Suppressor macrophage treated with lipopolysaccharide for 1 hour (primary cell): ENCODE data around the gene RARA.
"Not testable (repeated sequence)": the region's sequence is repeated elsewhere in the genome, so short reads cannot be mapped to it uniquely, and the experiment has no call there.

Experiments used
- DNase-seq, 3 donors: peaks; one replicate each; pipeline ENCODE4 v3.0.0-alpha.2; 2020 to 2022

RARA gene

DNA sequence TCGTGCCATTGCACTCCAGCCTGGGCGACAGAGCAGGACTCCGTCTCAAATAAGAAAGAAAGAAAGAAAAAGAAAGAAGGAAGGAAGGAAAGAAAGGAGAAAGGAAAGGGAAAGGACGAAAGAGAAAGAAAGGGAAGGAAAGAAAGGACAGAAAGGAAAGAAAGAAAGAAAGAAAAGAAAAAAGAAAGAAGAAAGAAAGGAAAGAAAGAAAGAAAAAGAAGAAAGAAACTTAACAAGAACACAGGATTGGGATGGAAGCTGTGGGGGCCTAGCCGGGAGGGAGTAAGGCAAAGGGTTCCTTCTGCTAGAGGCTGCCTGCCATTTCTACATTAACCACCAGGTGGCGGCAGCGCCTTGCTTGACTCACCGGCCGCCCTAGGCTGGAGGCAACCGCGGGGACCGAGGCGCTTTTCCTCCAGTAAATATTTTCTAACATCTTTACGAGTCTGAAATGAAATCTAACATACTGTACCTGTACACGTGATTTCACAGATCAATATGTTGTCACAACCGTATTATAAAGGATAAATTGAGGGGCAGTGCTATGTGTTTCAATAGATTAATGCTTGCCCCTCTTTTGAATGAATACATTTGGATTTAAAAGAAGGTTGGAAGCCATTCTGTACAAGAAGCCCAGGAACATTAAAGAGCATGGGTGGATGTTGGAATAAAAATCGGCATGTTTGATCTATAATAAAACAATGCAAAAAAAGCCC lies 49.5 kb downstream of the RARA start:
- peak; percentile 91 to 96 (median 95) for DNase-seq

DNA sequence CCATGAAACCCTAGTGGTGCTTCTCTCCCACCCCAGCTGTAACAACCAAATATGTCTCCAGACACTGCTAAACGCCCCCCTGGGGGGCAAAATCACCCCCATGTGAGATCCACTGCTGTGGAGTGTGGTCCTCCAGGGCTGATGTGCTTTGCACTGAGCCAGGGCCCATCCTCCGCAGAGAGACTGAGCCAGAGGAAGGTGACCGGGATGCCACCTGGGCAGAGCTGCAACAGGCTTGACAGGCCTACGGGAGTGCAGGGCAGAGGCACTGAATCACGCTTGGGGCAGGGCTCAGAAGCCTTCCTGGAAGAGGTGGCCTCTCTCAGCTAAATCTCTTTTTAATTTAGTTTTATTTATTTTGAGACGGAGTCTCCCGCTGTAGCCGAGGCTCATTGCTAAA lies 51.1 kb downstream of the RARA start:
- DNase-seq = no peak

DNA sequence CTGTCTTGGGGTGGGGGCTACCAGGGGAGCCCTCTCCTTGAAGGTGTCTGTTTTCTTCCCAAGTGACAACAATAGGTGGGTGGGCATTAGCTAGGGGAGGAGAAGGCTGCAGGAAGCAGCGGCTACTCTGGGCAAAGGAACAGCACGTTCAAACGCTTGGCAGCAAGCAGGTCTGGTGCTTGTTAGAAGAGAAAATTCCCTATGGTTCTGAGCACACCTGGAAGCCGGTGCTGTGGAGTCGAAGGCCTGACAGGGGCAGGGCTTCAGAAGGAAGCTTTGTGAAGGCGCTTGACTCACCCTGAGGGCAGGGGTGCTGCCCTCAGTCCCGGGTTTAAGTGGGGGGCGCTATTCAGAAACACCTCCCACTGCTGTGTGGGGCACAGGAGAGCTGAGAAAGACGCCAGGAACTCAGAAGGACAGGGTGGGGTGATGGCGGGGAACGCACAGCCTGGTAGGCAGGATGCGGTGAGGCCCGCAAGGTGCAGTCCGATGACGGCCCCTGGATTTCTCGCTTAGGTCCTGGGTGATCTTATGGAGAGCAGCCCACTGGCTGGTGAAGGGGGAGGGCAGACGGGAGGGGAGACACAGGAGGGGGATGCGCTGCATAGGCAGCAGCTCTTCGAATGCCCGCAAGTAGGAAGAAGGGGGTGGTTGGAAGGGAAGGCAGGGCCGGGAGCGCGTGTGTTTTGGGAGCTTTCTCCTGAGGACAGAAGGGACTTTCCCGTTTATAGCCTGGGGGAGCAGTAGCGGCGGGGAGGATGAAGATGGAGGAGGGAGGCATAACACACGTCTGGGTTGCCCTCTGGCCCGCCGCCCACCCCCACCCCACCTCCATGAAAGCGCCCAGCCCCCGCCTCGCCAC lies 52.3 kb downstream of the RARA start:
- no peak for DNase-seq

DNA sequence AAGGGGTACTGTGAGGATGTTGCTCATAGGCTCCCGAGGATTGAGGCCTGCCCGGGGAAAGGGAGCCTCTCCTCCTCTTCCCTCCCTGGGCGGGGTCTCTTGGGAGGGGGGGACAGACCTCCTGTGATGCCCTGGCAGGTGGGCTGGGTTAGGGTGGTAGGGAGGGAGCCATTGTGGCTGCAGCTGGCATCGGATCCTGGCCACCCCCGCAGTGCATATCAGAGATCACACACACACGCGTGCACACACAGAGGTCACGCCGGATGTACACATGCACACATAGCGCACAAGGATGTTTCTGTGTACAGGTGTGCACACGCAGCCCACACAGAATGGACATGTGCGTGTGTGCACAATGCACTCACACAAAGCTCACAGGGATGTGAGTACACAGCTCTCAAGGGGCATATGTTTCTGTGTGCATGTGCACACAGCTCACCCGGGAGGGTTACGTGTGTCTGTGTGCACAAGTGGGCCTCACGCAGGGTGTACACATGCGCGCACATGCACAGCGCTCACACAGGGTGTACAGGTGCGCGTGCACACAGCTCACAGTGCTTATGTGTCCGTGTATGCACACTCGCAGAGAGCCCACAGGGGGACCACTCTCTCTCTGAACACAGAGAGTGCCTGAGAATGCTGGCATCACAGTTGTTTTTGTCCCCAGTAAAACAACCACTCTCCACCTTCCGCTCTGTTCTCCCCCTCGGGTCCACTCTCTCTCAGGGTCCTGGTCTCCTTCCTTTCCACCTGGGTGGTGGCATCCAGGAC lies 53.1 kb downstream of the RARA start:
- DNase-seq = no peak

DNA sequence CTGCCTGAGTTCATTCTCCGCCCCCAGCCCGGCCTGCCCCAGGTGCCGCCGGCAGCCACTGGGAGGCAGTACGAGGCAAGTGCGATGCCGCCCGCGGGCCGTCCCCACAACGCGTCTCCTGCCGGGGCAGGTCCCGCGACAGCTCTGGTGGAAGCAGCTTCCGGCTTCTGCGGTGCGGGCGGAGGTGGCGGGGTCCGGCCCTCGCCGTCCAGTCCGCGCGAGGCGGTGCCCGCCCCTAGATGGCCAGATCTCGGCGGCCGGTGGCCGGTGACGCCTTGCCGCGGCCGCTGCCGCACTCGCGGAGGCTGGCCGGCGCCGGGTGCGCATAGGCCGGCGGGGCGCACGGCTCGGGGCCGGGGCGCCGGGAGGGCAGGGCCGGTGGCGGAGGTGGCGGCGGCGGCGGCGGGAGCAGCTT lies 53.7 kb downstream of the RARA start:
- DNase-seq = peak; percentile 87 to 94 (median 91)

DNA sequence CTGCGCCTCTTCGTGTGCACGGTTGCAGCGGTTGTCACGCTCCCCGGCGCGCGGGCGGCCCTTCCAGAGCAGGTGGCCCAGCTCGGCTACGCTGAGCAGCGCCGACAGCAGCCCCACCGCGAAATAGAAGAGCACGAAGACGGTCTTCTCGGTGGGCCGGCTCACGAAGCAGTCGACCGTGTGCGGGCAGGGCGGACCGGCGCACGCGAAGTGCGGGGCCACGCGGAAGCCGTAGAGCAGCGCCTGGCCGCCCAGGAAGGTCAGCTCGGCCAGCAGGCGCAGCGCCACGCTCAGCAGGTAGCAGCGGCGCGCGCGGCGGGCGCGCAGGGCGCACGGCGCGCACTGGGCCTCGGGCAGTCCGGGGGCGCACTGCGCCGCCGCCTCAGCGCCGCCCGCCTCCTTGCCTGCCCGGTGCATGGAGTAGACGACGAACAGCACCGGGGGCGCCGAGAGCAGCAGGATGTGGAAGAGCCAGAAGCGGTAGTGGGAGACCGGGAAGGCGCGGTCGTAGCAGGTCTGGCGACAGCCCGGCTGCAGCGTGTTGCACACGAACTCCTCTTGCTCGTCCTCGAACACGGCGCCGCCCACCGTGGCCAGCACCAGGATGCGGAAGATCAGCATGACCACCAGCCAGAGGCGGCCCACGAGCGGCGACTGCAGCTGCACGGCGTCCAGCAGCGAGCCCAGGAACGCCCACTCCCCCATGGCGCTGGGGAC lies 54.3 kb downstream of the RARA start:
- DNase-seq = peak; percentile 29 to 58 (median 35)

DNA sequence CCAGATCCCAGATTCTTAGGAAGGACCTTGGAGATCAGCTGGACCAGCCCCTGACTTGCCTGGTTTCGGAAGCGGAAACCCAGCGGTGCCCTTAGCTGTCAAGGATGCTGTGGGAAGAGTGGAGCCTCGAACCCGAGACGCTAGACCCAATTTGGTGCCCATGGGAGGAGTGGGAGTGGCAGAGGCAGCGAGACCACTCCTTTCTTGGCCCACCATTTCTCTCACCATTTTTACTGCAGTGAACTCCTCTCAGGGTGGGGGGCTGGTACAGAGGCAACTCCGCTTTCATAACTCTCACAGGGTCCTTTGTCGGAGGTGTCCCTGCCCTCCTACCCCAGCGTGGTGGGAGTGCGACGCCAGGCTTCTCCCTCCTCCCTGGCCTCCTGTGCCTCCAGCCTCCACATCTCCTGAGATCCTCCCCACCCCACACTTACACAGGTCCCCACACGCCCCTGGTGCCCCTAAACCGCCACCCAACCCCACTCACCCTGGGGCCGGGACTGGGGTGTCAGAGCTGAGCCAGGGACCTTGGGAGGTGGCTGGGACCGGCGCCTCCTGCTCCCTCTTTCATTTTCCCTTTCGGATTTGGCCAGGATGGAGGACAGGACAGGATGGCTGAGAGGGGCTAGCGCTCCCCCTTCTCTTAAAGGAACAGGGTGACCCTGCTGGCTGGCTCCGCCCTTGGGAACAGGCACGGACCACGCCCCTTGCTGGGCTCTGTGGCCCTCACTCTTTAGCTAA lies 55.3 kb downstream of the RARA start, which contains the start of gene GJD3:
GJD3 (minus strand) TSS at position 617 of the 741 bp plus-strand sequence. CDS start 922 bp downstream, outside the sequence.
- no peak for DNase-seq

DNA sequence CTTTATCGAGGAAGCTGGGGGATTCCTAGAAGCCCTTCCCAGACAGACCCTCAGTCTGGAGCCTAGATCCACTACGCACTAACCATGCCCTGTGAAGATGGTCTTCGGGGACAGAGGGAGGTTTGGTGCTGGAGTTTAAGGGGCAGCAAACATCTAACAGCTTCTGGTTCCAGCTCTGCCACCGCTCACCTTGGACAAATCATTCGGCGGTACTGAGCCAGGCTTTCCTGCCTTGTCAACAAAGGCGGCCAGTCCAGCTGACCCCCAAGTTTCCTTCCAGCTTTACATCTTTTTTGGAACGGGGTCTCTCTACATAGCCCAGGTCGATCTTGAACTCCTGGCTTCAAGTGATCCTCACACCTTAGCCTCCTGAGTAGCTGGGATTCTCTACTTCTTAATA lies 55.9 kb downstream of the RARA start:
- no peak for DNase-seq

DNA sequence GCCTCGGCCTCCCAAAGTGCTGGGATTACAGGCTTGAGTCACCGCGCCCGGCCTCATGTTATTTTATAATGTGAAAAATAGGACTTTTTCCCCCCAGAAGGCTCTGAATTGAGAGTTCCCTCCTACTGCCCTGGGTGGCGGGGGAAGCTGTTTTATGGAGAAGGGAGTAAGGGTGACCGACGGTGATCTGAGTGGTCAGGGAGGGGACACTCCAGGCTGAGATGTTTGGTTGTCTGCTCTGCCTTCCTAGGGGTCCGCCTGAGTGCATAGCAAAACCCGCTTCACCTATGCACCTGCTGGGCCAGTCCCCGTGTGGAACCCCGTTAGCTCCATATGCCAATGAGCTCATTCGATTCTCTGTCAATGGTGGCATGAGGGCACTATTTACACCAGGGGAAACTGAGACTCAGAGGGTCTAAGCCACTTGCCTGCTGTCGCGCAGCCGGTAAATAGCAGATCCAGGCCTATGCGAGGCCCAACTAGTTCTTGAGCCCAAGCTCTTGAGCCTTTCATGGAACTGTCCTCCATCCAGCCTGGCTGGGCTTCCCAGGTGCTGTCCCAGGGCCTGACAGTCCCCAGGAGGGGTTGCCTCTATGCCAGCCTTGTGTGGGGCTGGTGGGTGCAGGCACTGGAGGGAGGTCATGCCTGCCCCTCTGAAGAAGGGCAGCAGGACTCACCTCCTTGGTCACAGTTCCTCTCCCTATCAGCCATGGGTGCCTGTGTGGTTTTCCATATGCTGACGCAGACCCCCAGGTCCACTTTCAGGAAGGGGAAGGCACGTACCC lies 57.3 kb downstream of the RARA start:
- no peak for DNase-seq

DNA sequence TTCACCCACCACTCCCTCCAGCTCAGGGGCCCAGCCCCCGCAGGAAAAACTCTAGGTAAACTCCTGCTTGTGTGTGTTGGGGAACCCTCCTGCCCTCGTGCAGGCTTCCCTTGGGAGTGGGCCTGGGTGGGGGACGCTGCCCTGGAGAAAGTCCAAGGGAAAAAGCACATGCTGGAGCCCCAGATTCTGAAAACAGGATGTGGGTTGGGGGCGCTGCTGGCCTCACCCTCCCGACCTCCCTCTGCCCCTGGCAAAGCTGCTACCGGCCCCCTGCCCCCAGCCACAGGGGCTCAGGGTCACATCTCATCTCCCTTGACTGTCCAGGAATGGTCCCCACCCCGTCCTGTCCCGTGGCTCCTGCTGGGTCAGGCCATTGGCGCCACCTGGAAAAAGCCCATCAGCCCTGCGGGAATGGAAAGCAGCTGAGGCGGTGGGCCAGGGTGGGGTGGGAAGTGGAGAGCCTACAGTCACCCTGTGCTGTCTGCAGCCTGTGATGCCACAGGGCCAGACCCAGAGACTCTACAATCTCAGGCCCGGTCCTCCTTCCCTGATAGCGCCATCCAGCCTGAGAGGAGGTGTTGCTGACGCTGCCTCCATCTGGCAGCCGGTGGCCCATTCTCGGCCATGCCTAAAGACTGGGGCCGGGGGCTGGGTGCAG lies 58.0 kb downstream of the RARA start:
- no peak for DNase-seq

DNA sequence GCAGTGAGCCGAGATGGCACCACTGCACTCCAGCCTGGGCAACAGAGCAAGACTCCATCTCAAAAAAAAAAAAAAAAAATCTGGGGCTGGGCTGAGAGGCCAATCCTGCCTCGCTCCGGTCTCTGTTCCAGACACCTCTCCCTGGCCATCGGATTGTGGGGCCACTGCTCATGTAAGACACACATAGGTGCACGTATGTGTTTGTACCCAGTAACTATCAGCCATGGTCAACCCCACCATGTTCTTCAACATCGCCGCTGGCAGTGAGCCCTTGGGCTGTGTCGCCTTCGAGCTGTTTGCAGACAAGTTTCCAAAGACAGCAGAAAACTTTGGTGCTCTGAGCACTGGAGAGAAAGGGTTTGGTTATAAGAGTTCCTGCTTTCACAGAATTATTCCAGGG lies 58.7 kb downstream of the RARA start:
- DNase-seq = not testable (repeated sequence)

DNA sequence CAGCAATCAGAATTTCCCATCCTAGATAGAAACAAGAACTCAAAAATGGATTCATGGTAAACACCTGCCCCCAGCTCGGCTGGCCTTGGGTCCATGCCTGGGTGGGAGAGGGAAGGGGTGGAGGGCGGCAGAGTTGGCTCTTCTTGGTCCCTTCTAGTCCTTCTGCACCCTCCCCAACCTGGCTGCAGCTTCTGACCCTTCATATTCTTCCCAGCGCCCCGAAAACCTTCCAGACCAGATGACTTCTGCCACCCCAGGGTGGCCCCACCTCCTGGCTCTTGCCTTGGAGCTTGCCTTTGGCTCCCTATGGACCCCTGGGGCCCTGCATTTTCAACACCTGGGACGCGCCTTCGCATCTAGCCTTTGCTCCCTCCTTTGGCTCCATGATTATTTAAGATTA lies 60.9 kb downstream of the RARA start:
- no peak for DNase-seq

DNA sequence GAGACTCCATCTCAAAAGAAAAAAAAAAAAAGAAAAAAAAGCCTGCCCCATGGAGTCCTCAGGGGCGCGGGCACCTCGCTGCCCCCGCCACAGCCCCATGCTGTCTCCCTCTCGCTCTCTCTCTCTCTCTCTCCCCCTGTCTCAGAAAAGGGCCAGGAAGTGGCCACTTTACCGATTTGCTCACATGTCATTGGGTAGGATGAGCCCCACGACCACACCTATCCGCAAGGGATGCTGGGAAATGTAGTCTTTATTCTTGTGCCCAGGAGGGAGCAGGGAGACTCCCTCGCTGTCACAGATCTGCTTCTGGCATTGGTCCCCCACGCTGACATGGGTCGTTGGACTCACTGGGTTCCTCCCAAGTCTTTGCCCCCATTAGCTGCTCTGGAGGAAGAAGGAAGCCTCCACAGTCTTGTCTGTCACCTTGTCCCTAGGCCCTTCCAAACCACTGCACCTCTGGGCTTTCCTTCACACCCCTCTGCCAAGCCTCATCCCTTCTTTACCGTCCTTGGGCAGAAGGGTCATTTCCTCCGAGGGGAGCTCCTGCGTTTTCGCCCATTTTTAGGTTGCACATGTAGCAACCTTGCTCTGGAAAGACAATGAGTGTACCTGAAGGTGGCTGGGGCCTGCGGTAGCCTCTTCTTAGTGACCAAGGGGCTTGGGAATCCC lies 62.4 kb downstream of the RARA start:
- no peak for DNase-seq

DNA sequence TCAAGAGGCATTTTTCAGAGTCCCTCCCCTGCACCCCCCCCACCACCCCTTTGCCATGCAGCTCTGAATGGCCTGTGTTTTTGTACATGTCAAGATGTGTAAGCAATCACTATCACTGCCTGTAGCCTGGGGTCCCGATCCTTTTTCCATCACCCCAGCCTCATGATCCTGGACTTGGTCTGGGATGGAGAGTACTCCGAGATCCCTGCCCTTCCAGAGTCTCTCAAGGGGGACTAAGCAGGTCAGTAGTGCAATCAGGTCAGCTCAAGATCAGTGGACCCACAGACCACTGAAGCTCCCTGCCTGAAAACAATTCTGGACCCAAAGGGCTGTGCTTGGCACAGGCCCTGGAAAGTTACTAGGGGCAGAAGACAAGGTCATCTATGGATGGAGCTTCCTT lies 63.1 kb downstream of the RARA start:
- no peak for DNase-seq

DNA sequence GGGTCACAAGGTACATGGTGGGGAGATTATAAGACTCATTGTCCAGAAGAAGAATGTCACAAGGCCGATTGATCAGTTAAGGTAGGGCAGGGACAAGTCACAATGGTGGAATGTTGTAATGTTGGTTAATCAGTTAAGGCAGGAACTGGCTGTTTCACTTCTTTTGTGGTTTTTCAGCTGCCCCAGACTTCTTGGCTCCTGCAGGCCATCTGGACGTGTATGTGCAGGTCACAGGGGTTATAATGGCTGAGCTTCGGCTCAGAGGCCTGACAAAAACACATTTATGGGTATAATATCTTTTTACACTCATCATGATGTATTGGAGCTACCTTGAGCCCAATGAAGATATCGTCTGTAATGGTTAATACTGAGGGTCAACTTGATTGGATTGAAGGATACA lies 63.7 kb downstream of the RARA start:
- not testable (repeated sequence) for DNase-seq

DNA sequence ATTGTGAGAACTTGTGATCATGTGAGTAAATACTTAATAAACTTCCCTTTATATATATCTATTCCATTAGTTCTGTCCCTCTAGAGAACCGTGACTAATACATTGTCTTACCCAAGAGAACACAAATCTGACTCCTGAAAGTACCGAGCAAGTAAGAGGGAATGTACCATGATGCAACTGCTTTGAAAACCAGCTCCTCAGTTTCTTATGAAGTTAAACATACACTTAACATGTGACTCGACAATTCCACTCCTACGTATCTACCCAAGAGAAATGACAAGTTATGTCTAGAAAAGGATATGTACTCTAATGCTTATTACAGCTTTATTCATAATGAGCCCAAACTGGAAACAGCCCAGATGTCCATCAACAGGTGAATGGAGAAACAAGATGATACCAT lies 64.3 kb downstream of the RARA start:
- DNase-seq = peak; percentile 86 to 98 (median 96)

DNA sequence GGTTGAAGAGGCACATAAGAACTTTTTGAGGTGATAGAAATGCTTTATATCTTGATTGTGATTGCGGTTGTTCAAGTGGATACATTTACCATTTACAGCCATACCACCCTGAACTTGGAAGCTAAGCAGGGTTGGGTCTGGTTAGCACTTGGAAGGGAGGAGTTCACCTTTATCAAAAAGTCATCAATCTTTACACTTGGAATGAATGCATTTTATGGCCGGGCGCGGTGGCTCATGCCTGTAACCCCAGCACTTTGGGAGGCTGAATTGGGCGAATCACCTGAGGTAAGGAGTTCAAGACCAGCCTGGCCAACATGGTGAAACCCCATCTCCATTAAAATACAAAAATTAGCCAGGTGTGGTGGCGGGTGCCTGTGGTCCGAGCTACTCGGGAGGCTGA lies 65.0 kb downstream of the RARA start:
- no peak for DNase-seq

DNA sequence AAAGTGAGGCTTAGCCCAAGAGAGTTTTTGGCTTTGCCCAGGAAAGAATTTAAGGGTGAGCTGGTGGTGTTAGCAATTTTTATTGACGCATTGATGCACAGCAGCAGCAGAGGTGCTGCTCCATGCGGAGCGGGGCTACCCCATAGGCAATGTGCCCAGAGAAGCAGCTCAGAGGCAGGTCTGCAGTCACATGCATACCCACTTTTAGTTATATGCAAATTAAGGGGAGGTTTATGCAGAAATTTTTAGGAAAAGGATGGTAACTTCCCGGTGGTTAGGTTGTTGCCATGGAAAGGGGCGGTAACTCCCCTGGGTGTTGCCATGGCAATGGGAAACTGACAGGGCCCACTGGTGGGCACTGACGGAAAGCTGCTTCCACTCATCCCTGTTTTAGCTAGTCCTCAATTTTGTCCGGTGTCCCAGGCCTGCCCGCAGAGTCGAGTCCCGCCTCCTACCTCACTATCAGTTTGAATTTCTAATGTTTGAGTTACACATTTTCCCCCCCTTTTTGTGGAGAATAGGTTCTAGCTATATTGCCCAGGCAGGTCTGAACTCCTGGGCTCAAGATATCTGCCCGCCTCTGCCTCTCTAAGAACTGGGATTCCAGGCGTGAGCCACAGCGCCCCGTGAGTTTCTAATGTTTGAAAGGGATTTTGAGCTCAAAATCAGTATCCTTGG lies 66.0 kb downstream of the RARA start:
- DNase-seq = no peak

DNA sequence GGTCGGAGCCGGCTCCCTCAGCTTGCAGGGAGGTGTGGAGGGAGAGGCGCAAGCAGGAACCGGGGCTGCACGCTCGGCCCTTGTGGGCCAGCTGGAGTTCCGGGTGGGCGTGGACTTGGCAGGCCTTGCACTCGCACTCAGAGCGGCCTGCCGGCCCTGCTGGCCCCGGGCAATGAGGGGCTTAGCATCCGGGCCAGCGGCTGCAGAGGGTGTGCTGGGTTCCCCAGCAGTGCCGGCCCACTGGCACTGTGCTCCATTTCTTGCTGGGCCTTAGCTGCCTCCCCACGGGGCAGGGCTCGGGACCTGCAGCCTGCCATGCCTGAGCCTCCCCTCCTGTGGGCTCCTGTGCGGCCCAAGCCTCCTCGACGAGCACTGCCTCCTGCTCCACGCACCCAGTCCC lies 66.8 kb downstream of the RARA start:
- DNase-seq = not testable (repeated sequence)
